T-helper 1 cell treated with Interleukin-12 subunit alpha and Interleukin-12 subunit beta and Interleukin-4 antibody, amounts not matched to agents 30 μg/mL and 1 μg/mL, for 36 hours (primary cell): ENCODE results near the gene APOL4.
"Not testable (repeated sequence)": the region's sequence is repeated elsewhere in the genome, so short reads cannot be mapped to it uniquely, and the experiment has no call there.

Experiments used
- H3K27ac Mint-ChIP-seq: one replicate; pipeline ENCODE4 v1.8.0; 2021; ENCODE audit warnings: mild to moderate bottlenecking, mixed read lengths
- H3K27me3 Mint-ChIP-seq: one replicate; pipeline ENCODE4 v1.8.0; 2021; ENCODE audit warnings: low read depth, mixed read lengths
- H3K36me3 Mint-ChIP-seq: one replicate; pipeline ENCODE4 v1.8.0; 2021; ENCODE audit warnings: low read depth, mixed read lengths
- H3K4me1 Mint-ChIP-seq: one replicate; pipeline ENCODE4 v1.8.0; 2021; ENCODE audit warnings: low read depth, mixed read lengths
- H3K4me3 Mint-ChIP-seq: one replicate; pipeline ENCODE4 v1.8.0; 2021; ENCODE audit warnings: mild to moderate bottlenecking, moderate library complexity, mixed read lengths
- H3K9me3 Mint-ChIP-seq: one replicate; pipeline ENCODE4 v1.8.0; 2021; ENCODE audit warnings: mixed read lengths

The APOL4 gene

GRCh38 chr22:36193171-36193570 lies 8.4 kb downstream of the APOL4 start:
- no peak overlapping the region for H3K4me3 Mint-ChIP-seq
- H3K9me3 Mint-ChIP-seq = no peaks in the 10 kb centered on the region
- no peak overlapping the region for H3K27ac Mint-ChIP-seq
- no peaks in the 10 kb centered on the region for H3K36me3 Mint-ChIP-seq
- peaks cover 14% of the 10 kb centered on the region for H3K4me1 Mint-ChIP-seq
- H3K27me3 Mint-ChIP-seq = peaks cover 14% of the 10 kb centered on the region

- Mint-ChIP-seq H3K9me3 (no peaks in the 10 kb centered on the region), H3K27ac (no peak overlapping the region), H3K27me3 (peaks cover 17% of the 10 kb centered on the region), H3K36me3 (no peaks in the 10 kb centered on the region), H3K4me1 (peaks cover 7% of the 10 kb centered on the region), H3K4me3 (no peak overlapping the region)
Observed at GRCh38 chr22:36192542-36192941, 9.1 kb downstream of the APOL4 start.

GRCh38 chr22:36191106-36191836 lies 10.3 kb downstream of the APOL4 start:
- H3K27me3 Mint-ChIP-seq = peaks cover 17% of the 10 kb centered on the region
- no peaks in the 10 kb centered on the region for H3K36me3 Mint-ChIP-seq
- peaks cover 2% of the 10 kb centered on the region for H3K4me1 Mint-ChIP-seq
- no peak overlapping the region for H3K4me3 Mint-ChIP-seq
- no peak overlapping the region for H3K27ac Mint-ChIP-seq
- H3K9me3 Mint-ChIP-seq = no peaks in the 10 kb centered on the region

- peaks cover 16% of the 10 kb centered on the region for H3K27me3 Mint-ChIP-seq
Observed at GRCh38 chr22:36187862-36188261, 13.7 kb downstream of the APOL4 start.

GRCh38 chr22:36185828-36186624 lies 15.6 kb downstream of the APOL4 start:
- Mint-ChIP-seq H3K36me3 (no peaks in the 10 kb centered on the region), H3K4me3 (no peak overlapping the region), H3K27ac (no peak overlapping the region), H3K4me1 (no peaks in the 10 kb centered on the region), H3K27me3 (peaks cover 25% of the 10 kb centered on the region), H3K9me3 (no peaks in the 10 kb centered on the region)

More at GRCh38 chr22:36187862-36188261, 13.7 kb downstream of the APOL4 start:
- not testable (repeated sequence) for H3K27ac Mint-ChIP-seq, H3K4me3 Mint-ChIP-seq, H3K9me3 Mint-ChIP-seq, H3K36me3 Mint-ChIP-seq, H3K4me1 Mint-ChIP-seq

- Mint-ChIP-seq H3K4me3 (no peak overlapping the region), H3K36me3 (no peaks in the 10 kb centered on the region), H3K27ac (no peak overlapping the region), H3K27me3 (peaks cover 19% of the 10 kb centered on the region), H3K9me3 (no peaks in the 10 kb centered on the region), H3K4me1 (peaks cover 3% of the 10 kb centered on the region)
Observed at GRCh38 chr22:36184433-36185025, 17.1 kb downstream of the APOL4 start.

GRCh38 chr22:36183446-36183845 lies 18.2 kb downstream of the APOL4 start:
- Mint-ChIP-seq H3K27ac (no peak overlapping the region), H3K9me3 (no peaks in the 10 kb centered on the region), H3K4me1 (peaks cover 3% of the 10 kb centered on the region), H3K4me3 (no peak overlapping the region), H3K27me3 (peaks cover 19% of the 10 kb centered on the region), H3K36me3 (no peaks in the 10 kb centered on the region)

- no peaks in the 10 kb centered on the region for H3K9me3 Mint-ChIP-seq
- H3K36me3 Mint-ChIP-seq = no peaks in the 10 kb centered on the region
- peaks cover 3% of the 10 kb centered on the region for H3K4me1 Mint-ChIP-seq
- H3K27me3 Mint-ChIP-seq = peaks cover 14% of the 10 kb centered on the region
- no peak overlapping the region for H3K27ac Mint-ChIP-seq
- no peak overlapping the region for H3K4me3 Mint-ChIP-seq
Observed at GRCh38 chr22:36182857-36183256, 18.8 kb downstream of the APOL4 start.

GRCh38 chr22:36182056-36182455 lies 19.6 kb downstream of the APOL4 start:
- no peak overlapping the region for H3K4me3 Mint-ChIP-seq
- peaks cover 5% of the 10 kb centered on the region for H3K9me3 Mint-ChIP-seq
- peaks cover 14% of the 10 kb centered on the region for H3K27me3 Mint-ChIP-seq
- no peaks in the 10 kb centered on the region for H3K36me3 Mint-ChIP-seq
- peaks cover 3% of the 10 kb centered on the region for H3K4me1 Mint-ChIP-seq
- H3K27ac Mint-ChIP-seq = no peak overlapping the region

- Mint-ChIP-seq H3K4me3 (no peak overlapping the region), H3K27ac (no peak overlapping the region), H3K36me3 (no peaks in the 10 kb centered on the region), H3K9me3 (peaks cover 9% of the 10 kb centered on the region), H3K4me1 (peaks cover 3% of the 10 kb centered on the region), H3K27me3 (peaks cover 14% of the 10 kb centered on the region)
Observed at GRCh38 chr22:36180928-36181327, 20.7 kb downstream of the APOL4 start.

- H3K4me1 Mint-ChIP-seq = peaks cover 3% of the 10 kb centered on the region
- no peak overlapping the region for H3K4me3 Mint-ChIP-seq
- H3K36me3 Mint-ChIP-seq = no peaks in the 10 kb centered on the region
- peaks cover 16% of the 10 kb centered on the region for H3K27me3 Mint-ChIP-seq
- H3K27ac Mint-ChIP-seq = no peak overlapping the region
- H3K9me3 Mint-ChIP-seq = peaks cover 9% of the 10 kb centered on the region
Observed at GRCh38 chr22:36180038-36180880, 21.4 kb downstream of the APOL4 start.

- no peak overlapping the region for H3K4me3 Mint-ChIP-seq
- no peak overlapping the region for H3K27ac Mint-ChIP-seq
- no peaks in the 10 kb centered on the region for H3K36me3 Mint-ChIP-seq
- H3K27me3 Mint-ChIP-seq = peaks cover 5% of the 10 kb centered on the region
- peaks cover 9% of the 10 kb centered on the region for H3K9me3 Mint-ChIP-seq
- peaks cover 3% of the 10 kb centered on the region for H3K4me1 Mint-ChIP-seq
Observed at GRCh38 chr22:36177160-36177559, 24.4 kb downstream of the APOL4 start.

GRCh38 chr22:36175892-36176291 lies 25.7 kb downstream of the APOL4 start:
- peaks cover 3% of the 10 kb centered on the region for H3K4me1 Mint-ChIP-seq
- no peaks in the 10 kb centered on the region for H3K36me3 Mint-ChIP-seq
- H3K4me3 Mint-ChIP-seq = no peak overlapping the region
- H3K27me3 Mint-ChIP-seq = peaks cover 7% of the 10 kb centered on the region
- H3K9me3 Mint-ChIP-seq = peaks cover 9% of the 10 kb centered on the region
- no peak overlapping the region for H3K27ac Mint-ChIP-seq

- Mint-ChIP-seq H3K27me3 (peaks cover 11% of the 10 kb centered on the region), H3K4me3 (no peak overlapping the region), H3K9me3 (peaks cover 2% of the 10 kb centered on the region), H3K4me1 (peaks cover 8% of the 10 kb centered on the region), H3K36me3 (no peaks in the 10 kb centered on the region), H3K27ac (no peak overlapping the region)
Observed at GRCh38 chr22:36171941-36172340, 29.7 kb downstream of the APOL4 start.
